ENCODE measurements around the gene LMNA.

The LMNA gene

DNA sequence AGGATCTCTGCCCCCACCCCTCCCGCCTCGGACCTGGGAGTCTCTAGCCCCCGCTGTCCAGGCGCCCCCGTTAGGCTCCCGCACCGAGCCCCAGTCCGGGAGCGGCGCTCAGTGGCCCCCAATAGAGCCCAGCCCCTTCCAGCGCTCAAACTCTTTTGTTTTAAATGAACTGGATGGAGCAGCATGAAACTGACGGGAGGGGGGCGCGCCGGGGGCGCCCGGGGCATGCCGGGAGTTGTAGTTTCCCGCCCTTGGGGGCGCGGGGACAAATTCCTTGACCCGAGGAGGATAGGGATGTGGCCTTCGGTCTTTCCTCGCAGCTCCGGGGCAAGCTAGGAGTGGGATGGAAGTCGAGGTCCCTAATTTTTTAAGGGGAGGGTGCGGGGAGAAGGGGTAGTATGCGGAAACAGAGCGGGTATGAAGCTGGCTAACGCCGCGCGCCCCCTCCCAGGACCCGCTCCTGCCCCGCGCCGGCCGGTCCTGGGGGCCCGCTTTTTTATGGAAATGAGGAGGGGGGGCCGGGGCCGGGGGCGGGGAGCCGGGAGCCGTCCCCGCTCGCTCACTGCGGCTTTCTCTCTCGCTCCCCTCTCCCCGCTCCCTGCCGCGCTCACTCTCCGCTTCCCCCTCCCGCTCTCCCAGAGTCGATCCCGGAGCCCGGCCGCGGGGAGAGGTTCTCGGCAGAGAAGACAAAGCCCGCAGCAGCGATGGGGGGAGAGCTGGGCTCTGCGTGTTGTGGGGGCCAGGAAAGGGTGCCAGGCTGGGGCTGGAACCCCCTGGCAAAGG is 32.0 kb upstream of the LMNA start, which contains the start of gene MEX3A:
Gene MEX3A, minus strand, starts transcription at position 157 of the 783 bp plus-strand sequence. CDS start 467 bp downstream, outside the sequence.
- peak; percentile 48 for DNase-seq

DNA sequence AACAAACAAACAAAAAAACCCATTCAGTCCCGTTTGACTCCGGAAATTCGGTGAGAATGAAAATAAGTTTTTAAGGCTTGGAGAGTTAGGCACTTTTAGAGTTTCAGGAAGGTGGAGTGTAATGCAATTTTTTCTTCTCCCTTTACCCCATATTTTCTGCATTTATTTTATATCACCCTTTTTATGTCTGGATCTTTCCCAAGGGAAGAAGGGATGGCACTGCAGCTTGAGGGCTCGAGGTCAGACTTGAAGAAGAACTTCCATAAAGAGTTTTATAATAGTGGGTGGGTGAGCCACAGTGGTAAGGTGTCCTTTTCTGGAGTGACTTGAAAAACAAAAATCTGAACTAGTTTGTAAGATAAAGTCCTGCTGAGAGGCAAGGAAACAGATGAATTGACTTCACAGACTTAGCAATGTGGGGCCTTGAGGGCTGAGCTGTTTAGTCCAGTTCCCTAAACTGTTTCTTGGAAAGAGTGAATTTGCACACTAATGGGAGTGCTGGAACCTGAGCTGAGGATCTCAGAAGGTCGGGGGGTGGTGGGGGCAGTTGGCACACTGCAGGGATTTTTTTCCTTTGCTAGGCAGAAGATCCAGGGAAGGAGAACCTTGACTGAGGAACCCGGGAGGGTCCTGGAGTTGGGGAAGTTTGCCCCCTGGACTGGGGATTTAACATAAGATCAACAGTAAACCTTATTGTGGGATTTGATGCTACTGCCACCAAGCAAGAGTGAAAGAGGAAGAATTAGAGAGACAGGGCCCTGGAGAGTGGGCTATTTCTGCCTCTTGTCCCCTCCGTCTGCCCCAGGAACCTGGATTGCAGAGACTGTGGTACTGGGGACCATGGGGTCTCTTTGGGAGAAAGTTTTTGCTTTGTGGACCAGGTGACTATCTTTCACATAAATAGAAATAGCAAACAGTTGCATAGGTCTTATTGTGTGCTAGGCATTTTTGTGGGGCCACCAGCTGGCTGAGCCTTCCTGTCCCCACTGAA is 30.4 kb upstream of the LMNA start:
- DNase-seq, result no peak

DNA sequence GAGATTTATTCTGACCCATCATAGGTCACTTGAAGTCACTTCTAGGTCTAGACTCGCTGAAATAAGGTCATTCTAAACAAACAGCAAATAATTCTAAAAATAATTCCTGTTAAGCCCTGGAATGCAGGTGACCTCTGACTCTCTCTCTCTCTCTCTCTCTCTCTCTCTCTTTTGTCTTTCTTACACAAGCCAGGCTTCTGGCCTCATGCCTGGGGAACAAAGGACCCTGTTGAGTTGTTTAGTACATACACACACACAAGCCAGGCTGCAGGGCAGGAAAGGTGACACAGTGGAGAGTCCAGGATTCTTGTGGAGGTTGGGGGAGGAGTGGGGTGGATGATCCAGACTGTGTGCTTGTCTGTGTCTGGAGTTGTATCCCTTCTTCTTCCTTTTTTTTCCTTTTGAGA is 28.3 kb upstream of the LMNA start:
- no peak for DNase-seq

DNA sequence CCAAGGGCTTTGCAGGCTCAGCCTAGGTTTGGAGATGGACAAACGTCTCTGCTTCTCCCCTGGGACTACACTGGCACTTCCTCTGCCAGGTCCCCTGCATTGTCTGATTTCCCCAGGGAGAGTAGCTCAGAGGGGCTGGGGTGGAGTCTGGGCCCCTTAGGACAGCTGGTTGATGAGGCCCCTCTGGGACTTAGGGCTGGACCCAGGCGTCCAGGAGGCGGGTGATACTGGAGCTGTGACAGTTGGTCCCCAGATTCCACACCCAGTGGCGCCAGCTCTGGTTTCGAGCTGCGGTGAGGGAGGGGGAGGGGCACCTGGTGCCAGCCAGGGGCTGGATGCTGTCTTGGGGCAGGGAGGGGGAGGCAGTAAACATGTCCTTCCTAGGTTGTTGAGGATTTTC is 24.8 kb upstream of the LMNA start:
- DNase-seq, result no peak

DNA sequence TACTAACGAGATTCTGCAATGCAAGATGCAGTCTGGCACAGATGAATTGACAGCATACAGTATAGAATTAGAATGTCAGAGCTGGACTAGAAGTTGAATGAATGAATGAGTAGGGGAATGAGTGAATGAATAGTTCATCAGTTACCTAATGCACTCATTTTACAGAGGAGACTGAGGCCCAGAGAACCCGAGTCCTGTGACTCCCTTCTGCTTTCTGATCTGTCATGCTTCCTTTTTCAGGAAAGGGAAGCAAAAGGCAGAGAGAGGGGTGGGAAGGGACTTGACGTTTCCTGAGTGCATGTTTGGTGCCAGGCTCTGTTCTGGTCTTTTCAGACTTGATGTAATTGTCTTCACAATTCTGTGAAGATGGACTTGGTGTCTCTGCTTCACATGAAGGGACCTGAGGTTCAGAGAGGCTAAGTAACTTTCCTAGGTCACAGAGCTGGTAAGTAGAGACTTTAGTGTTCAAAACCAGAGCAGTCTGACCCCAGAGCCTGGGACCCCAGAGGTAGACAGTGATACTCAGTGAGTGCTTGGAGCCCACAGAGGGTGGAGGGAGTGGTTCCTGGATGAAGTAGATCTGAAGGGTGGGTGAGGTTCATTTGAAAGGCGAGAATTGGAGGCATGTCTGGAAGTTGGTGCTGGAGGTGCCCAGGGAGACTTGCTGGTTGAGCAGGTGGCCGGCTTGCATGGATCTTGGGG is 24.2 kb upstream of the LMNA start:
- no peak for DNase-seq

DNA sequence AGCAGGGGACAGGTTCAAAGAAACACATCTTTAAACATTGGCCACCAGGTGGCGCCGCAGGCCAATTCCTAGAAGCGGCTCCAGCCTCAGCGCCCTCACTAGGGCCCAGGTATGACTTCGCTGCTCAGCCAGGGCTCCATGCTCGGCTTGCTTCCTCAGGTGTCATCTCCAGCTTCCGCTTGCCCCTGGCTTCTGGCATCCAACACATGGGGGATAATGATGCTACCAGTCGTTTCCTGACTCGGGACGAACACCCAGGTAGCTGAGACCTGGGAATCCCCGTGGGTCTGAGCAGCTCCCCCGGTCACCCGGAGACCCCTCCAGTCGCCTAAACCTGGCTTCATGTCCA is 23.7 kb upstream of the LMNA start:
- peak; percentile 84 for DNase-seq

DNA sequence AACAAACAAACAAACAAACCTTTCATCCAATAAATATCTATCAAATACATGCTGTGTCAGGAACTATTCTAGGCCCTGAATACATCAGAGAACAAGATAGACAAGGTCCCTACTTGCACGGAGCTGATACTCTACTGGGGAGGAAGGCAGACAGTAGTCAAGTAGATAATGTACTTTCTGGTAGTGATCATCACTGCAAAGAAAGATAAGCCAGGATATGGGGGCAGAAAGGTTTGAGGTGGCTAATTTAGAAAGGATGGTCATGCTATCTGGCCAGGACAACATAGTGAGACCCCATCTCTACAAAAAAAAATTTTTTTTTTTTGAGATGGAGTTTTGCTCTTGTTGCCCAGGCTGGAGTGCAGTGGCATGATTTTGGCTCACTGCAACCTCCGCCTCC is 22.9 kb upstream of the LMNA start:
- DNase-seq, result no peak

DNA sequence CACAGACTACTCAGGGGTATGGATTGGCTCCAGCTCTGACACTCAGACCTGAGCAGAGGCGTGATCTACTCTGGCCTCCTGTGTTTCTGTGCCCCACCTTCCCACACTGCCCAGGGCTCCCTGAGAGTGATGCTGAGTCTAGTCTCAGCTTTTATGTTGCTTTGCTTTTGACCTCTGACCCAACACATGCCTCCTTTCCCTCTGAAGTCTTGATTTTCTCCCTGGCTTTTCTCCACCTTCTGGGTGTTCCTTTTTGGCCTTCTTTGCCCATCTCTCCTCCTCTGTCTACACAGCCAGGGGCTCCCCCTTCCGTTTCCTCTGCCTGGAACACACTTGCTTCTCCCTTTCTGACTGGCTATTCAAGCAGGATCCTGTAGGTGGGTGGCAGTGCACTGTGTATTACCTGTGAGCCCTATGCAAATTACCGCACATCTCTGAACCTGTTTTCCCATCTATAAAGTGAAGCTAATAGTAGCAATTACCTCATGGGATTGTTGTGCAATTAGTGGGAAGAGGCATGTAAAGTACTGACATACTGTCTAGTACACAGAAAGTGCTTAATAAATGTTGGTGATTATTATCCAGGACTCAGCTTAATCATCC is 18.5 kb upstream of the LMNA start:
- no peak for DNase-seq

DNA sequence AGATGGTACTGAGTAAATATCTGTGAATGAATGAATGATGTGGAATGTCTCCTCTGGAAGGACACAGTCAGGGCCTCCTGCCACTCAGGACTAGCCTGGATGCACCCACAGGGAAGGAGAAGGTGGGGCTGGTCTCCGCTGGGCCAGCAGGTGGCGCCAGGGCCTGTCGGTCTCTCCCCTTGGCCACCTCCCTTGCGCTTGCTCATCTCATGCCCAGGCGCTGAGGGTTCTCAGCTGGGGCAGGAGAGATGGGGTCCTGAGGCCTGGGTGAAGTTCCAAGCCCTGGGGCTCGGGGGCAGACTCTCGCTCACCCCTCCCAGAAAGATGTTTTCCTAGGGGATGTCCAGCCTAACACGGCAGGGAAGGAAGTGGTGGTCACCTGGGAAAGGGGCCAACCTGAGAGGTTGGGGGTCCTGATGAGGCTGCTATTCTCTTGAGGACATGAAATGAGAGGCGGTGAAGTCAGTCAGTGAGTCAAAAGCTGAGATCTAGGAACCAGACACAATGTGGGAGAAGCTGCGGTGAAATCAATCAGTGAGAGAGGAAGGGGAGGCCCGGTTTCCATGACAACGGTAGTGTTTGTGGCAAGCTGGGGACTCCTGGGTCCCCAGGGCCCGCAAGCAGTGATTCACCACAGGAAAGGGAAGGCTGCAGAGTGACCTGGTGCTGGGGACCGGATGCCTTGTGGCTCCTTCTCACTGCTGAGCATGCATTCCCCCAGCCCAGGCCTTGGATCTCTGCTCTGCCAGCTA is 17.7 kb upstream of the LMNA start:
- DNase-seq, result peak; percentile 97

DNA sequence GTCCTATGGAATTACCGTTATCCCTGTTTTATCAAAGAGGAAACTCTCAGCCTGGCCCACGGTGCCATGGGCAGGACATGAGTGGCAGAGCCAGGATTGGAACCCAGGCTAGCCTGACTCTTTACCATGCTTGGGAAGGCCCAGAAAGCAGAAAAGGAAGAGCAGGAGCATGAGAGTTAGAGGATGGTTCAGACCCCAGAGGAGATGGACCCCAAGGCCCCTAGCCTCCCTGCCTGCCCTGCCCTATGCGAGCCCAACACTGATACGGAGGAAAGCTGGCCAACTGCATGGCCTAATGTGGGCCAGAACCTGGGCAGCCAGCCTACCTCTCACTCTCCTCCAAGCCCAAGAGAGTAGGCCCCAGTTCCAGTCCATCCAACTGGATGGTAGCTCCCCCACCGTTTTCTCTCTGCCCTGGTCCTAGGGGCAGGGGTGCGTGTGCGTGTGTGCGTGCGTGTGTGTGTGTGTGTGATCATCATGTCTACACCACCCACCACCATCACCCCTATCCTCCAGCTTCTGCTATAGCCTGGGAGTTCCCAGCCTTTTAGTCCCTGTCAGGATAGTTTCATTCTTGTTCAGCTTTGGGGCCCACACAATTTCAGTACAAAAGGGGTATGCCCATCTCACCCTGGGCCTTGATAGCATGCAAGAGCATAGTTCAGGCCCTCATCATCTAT is 16.9 kb upstream of the LMNA start:
- no peak for DNase-seq

DNA sequence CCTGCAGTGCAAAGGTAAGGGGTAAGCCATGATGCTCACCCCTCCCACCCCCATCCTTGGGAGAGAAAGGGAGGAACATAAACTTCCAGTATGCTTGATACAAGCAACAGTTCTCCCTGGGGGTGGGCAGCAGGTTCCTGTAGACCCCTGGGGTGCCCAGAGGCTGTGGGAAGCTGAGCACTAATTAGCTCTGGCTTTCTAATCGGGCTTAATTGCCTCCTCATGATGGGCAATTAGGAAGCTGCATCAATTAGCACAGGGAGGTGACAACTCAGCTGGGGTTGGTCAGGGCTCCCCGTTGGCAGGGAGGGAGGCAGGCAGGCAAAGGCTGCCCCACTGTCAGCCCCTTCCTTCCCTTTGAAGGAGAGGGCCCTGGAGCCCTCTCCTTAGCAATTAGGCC is 15.7 kb upstream of the LMNA start:
- no peak for DNase-seq

DNA sequence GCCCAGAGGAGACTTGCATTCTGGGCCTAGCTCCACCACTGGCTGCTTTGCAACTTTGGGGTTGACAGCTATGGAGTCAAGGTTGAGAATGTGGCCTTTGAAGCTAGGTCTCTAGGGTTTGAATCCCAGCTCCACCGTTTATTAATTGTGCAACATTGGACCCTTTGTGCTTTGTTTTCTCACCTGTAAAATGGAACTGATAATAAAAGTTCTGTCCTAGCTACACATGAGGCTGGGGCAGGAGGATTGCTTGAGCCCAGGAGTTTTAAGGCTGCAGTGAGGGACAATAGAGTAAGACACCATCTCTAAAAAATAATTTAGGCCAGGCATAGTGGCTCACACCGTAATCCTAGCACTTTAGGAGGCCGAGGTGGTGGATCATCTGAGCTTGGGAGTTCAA is 15.2 kb upstream of the LMNA start:
- no peak for DNase-seq

DNA sequence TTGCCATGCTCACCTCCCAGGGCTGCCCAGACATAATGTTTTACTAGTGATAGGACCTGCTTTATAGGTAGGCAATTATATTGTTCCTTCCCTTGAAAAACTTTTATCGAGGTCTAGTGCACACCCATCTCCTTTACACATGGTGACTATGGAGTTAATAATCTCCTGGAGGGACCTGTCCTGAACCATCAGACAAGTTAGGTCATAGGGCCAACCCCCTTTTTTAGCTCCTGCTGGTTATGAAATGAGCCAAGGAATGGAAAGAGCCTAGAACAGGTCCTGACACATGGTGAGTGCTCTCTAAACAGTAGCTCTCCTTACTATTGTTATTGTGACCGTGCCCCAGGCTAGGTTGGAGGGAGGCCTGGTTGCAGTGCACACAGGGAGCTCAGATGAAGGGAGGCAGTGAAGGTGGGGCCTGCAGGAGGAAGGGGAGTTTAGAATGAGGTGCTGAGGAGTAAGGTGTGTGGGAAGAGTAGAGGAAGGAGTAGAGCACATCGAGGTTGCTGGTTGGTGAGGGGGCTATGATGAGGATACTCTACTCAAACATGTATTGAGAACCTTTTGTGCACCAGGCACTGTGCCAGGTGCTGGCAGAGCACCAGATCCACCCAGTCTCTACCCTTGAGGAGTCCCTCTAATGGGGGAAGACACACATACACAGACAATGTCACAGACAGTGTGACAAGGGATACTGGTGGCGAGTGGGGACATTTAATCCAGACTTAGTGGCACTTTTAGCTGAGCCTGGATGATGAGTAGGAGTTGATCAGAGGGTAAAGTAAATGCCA is 14.1 kb upstream of the LMNA start:
- no peak for DNase-seq

DNA sequence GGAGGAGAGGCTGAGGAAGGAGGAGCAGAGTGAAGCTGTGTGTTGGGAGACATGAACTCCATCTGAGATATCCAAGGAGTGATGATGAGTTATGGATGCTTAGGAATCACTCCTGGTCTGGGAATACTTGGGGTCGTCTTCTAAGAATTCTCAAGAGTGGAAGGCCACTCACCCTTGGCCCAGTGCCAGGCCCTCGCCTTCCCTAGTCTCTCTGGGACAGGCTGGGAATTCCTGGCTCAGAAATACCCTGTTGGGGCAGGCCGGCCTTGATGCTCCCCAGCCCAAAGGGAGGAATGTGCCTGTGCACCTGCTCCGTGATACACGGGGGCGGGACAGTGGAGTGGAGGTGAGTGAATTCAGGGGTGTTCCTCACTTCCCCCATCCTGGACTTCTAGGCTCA is 12.6 kb upstream of the LMNA start:
- DNase-seq, result no peak

DNA sequence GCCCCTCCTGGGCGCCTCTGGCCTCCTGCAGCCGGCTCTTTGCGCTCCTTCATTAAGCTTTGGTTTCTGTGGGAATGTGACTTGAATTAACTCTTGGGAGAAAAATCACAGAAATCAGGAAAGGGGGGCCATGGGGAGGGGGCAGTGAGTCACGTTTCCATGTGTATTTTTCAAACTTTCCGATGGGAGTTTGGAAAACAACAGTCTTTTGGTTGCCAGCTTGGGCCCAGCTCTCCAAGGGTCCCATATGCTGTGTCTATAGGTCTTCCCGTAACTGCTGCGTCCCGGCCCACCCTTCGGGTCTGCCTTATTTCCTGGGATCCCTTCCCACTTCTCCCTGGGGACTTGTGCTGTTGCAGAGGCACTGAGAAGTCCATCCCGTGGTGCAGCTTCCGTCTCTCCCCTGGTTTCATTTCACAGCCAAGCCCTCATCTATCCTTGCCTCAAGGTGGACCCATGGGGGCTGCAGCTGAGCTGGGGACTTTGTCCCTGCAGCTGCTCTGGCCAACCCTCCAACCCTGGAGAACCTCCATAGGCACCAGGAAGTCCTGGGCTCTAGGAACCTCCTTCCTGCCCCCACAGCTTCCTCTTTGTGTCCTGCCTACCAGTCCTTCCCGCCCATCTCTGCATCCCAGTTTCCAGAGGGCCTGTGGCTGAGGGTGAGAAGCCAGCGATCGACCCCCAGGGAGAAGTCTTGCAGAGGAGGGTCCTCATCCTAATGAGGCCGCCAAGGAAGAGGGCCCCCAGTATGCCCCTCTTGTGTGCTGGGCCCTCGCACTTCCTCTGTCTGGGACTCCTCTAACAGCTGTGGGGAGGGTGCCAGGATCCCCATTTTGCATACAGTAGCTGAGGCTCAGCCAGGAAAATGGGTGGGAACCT is 11.6 kb upstream of the LMNA start:
- no peak for DNase-seq

DNA sequence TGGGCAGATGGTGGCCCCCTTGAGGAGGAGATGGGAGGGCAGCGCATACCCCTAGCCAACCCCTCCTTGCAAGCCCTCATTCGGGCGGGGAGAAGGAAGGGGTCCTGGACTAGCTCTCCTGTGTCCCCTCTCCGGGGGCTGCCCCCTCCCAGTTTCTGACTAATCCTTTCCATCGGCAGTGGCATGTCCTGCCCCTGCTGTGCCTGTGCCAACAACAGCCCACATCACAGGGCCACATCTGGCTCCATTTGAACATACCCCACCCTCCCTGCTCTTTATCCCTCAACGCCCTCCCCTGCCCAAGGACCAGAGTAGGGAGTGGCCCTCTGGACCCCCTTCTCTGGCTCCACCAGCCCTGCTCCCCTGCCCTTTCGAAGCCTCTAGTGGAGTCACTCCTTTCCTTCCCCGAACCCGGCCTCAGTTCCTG is 11.0 kb upstream of the LMNA start:
- DNase-seq, result peak; percentile 30

DNA sequence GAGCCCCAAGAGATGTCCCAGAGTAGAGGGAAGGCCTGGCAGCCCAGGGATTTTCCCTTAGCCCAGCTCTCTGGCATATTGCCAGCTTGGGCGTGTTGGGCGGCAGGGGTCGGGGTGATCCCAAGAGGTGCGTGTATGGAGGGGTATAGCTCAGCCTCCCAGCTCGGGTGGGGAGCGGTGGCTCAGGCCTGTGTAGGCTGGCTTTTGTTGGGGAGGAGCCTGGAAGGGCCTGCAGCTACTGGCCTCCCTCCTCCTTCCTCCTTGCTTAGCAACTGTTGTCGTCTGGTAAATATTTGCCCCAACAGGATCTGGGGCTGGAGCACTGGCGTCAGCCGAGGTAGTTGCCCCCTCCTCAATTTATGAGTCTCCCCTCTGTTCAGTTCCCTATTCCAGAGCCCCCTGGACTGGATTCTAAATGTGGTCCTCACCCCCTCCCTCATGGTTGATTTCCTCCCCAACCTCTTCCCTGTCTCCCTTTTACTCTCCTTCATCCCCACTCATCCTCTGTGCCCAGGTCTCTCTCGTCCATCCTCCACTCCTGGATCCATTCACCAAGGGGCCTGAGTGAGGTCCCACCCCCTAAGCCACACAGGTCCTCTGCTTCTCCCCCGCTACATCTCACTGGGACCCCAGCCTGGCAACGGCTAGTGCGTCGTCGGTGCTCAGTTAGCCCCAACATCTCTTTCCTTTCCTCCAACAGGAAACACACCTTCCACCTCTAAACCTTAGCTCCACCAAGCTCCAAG is 10.3 kb upstream of the LMNA start:
- peak; percentile 90 for DNase-seq

Data from CD4-positive, alpha-beta T cell treated with Interleukin-15 for 1 hour (primary cell).